HG03196 (cell line): Measurements from ENCODE around the gene TCP11.
"Not testable (repeated sequence)": the region's sequence is repeated elsewhere in the genome, so short reads cannot be mapped to it uniquely, and the experiment has no call there.

Source experiments
- ATAC-seq: cut with Tn5 transposase; IDR thresholded peaks from one replicate; pipeline ENCODE4 v1.9.1; 2021; ENCODE audit not compliant: unreplicated experiment

TCP11 gene

DNA sequence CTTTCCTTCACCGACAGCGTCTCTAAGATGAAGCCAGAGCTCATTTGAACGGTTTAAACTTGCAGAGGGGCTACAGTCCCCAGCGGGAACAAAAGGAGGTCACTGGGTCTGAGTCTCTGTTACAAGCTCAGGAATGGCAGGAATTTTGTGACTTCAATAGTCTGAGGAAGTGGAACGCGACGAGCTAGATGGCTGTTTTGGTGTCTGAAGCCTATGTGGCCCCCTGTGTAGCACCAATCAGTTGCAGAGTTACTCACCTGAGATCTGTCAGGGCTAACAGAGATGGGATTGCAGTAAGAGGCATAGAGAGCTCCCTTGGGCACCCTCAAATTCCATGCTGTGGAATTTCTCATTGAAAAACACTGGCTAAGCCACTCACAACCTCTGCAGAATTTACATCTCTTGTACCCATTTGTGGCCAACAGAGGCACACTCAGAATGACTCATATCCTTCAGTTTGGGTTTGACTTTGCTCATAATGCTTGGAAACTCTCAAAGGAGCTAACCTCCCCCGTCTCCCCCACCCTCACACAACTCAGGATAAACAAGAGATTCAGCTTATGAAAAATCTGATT lies 7.1 kb upstream of the TCP11 start:
- no peak for ATAC-seq

DNA sequence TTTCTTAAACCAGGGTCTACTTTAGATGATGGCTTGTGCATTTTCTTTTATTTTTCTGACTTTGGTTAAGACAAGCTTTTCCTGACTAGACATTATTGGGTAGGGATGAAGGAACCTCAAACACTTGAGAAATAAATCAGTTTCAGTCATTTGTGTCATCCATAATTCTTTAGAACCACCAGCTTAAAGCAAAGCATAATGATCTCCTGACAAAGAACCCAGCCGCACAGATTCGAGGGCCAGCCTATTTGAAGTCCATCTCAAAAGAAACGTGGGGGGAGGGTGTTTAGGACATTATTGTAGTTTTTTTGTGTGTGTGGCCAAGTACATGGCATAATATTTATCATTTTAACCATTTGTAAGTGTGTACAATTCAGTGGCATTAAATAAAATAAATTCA lies 6.3 kb upstream of the TCP11 start:
- no peak for ATAC-seq

DNA sequence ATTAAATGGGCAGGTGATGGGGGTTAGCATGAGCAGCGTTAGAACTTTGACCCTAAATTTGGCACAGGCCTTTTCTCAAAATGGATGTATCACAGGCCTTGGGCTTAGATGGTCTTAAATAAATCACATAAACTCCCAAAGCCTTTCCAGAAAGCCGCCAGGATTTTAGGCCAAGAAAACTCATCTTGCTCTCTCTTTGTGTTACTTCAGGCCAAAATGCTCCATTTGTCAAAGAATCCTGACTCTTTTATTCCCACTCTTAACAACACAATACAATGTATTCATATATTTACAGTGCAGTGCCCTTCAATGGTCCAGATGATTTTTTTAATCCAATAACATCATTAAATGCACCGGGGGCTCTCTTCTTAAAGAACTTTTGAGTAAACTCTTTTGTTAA lies 5.9 kb upstream of the TCP11 start:
- no peak for ATAC-seq

DNA sequence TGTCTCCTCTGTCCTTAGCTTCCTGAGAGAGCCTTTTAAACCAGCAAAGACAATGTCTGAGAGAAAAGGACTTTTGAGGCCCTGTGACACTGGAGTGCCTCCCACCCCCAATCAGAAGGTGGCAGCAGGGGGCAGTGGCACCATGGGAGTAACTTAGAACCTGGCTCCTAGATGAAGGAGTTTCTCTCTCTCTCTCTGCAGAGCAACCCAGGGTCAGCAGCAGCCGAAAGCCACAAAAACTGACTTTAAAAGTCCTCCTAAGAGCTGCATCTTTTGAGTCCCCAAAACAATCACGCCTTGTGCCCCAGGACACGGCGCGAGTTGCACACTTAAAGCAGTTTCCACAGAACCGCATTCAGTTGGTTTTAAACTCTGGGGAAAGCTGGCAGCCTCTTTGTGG lies 5.3 kb upstream of the TCP11 start:
- no peak for ATAC-seq

DNA sequence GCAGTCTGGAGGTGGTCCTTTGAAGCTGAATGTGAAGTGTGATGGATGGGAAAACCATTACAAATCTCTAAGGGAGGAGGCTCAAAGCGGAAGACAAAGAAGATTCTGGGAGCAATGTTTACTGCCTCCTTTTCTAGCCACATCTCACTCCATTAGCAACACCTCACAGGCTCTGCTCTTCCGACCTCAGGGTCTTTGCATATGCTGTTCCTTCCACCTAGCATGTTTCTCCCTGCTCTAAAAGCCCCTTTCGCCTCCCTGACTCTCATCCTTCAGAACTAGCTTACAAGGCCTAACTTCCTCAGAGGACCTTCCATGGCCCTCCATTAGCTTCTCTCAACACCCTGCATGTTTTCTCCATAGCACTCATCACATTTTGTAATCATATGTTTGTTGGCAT lies 4.6 kb upstream of the TCP11 start:
- no peak for ATAC-seq

DNA sequence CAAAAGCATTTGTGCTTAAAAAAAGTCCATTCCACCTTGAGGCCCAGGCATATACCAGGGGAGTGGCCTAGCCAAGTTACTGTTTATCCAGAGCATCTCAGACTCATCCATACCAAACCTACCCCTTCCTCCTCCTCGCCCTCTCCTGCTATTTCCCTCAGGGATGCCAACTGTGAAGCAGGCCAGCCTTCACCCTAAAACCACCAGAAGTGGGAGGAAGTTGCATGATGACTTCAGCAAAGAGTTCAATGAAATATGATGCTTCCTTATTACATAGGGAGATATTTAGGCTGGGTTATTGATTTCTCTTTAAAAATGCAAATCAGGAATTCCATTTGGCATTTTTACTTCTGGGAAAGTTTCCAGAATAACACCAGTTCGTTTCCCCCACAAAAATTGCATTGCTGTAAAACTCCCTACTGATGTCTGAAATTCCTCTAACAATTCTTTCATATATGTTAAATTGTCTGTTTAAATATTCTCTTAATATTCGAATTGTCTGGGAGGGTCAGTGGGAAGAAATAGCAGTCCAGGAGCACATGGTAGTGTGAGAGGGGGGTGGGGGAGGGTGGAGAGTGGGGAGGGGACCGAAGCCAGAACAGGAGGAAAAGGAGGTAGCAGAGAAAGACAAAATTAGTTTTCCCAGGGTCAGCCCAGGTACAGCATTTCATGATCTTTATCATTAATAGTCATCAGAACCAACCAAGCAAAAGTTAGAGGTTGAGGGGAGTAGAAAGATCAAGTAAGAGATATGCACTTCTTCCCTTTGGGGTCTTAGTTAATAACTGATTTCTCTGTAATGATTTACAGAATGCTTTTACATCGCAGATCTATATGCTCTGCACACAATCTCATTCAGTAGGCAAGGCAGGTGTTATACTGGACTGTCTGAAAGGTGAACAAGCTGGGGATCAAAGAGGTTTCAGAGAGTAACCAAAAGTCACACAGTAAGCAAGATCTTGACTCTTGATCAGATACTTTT lies 1.7 kb upstream of the TCP11 start:
- ATAC-seq = no peak

DNA sequence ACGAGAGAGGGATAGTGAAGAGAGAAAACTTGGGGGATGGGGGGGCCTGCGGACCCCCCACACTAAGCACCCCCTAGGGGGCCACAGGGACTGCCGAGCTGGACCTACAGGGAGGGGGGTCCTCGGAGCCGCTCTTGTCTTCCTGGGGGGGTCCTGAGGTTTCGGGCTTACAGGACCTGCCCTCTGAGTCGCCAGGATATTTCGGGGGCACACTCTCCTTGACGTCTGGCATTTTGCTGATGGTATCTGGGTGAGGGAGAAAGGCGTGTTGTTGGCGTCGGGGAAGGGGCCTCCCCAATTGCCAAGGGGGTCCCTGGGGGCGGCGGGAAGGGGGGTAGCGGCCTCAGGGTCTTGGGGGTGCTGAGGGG lies 516 bp downstream of the TCP11 start:
- no peak for ATAC-seq

DNA sequence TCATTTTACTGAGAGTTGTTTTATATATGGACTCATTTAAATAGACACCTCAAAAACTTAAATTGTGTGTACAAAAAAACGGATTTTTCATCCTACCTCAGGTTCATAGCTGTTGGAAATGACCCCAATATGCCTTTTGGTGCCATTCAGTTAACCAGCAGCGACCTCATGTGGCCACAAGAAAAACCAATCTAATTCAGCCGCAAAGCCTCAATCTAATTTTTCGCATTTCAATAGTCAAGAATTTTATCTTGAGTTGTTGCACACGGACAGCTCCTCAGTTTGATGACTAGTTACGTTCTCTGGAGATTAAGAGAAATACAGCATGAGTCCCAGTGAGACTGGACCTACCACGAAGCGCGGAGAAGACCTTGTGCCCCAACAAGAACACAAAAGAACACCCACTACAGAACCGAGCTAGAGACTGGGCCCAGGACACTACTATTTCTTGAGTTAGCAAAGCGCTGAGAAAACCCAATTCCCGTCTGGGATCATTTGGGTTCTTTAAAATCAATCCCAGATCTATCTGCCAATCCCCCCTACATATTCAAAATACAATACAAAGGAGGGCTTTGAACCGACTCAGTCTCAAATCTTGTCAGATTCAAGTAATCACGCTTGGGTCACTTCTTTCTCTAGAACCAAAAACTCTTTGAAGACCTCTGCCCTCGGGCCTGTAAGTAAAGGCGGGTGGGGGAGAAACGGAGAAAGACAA lies 1.1 kb downstream of the TCP11 start:
- ATAC-seq = no peak

DNA sequence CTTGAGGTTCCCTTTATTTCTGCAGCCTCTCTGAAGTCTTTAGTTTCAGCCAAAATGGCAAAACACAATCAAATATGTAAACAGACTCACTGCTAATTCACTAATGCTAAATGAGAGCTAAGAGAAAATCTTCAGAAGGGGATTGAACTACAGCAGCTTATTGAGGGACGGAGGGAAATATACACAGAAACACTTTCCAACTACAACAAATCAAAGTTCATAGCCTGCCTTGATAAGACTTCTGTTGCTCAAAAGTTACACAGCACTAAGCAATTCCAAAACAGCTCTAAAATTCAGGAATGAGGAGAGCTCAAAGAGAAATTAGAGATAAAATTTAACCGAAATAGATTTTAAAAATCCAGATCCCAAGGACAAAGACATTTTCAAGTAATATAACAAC lies 1.7 kb downstream of the TCP11 start:
- no peak for ATAC-seq

DNA sequence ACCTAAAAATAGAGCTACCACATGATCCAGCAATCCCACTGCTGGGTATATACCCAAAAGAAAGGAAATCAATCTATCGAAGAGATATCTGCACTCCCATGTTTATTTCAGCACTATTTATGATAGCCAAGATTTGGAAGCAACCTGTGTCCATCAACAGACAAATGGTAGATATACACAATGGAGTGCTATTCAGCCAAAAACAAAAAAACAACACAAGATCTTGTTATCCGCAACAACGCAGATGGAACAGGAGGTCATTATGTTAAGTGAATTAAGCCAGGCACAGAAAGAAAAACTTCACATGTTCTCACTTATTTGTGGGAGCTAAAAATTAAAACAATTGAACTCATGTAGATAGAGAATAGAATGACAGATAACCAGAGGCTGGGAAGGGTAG lies 2.9 kb downstream of the TCP11 start:
- not testable (repeated sequence) for ATAC-seq

DNA sequence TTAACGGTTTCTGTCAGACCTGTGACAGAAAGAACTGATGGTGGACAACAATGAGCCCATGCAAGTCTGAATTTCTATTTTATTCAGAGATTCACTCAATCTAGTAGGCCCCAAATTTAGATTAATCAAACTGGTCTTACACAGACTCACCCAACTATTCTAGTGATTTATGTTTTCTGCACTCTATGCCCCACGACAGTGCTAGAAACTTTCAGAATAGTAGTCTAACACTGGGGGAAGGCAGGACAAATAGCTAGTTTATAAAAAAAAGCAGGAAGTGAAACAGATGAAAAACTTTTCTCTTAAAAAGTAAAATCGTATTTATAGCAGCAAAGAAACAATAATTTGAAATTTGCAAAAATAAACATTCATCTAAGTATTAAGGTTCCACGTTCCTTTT lies 5.0 kb downstream of the TCP11 start:
- ATAC-seq = no peak

DNA sequence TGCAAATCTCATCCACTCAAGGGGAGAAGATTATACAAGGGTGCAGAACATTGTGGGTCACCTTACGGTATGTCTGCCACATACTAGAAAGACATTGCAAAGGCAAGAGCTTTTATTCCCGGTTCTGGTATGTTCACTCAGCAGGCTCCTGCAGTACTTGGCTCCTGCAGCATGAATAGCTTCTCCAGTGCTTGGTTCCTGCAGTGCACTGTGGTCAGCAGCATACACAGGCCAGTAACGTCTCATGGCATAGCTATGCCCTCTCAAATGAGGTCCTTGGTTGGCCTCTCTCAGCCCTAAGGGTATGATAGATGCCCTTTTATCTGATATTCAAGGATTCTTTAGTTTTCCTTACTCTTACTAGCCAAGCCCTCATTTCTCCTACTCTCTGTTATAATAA lies 12.6 kb downstream of the TCP11 start:
- no peak for ATAC-seq

DNA sequence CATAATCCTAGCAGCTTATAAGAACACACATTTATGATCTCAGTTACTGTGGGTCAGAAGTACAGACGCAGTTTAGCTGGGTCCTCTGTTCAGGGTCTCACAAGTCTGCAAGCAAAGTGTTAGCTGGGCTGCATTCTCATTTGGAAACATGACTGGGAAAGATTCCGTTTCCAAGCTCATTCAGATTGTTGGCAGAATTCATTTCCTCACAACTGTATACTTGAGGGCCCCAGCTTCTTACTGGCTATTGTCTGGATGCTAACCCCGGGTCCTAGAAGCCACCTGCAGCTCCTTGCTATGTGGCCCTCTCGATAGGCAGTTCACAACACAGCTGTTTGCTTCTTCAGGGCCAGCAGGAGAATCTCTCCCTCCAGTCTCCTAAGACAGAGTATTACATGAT lies 13.1 kb downstream of the TCP11 start:
- no peak for ATAC-seq

DNA sequence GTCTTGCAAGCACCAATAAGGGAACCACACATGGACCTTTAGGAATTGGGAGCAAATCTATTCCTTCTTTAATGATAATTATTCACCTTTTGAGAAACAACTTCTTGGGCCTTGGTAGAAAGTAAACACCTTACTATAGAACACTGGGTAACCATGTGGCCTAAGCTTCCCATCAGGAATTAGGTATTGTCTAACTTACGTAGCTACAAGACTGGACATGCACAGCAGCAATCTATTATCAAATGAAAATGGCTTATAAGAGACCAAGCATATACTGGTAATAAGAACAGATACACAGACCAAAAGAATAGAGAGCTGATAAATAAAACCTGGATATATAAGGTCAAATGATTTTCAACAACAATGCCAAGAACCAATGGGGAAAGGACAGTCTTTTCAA lies 16.8 kb downstream of the TCP11 start:
- no peak for ATAC-seq

DNA sequence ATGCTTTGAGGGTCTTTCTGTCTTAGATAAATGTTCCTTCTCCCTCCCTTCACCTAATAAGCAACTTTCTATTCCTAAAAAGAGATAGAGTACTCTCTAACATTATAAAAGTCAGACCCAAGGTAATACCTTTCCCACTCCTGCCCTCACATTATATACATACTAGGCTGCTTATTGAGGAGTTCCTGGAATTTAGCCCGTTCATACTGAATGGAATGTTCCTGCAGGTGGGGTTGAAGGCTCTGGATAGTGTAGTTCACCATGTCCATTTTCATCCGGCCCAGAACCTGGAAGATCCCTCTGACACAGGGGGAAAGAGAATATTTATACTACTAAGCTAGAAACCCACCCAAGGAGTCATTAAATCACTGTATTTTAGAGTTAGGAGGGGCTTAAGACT lies 20.4 kb downstream of the TCP11 start:
- no peak for ATAC-seq

DNA sequence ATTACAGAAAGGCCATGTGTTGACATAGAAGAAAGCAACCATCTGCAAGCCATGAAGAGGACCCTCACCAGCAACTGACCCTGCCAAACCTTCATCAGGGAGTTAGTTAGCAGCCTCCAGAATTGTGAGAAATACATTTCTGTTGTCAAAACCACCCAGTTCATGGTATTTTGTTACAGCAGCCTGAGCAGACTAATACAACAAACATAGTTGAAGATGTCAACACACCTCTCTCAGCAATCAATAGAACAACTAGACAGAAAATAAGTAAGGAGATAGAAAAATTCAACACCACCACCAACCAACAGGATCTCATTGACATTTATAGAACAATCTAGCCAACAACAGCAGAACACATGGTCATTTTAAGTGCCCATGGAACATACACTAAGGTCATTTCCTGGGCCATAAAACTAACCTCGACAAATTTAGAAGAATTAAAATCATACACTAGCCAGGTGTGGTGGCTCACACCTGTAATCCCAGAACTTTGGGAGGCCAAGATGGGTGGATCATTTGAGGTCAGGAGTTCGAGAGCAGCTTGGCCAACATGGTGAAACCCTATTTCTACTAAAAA lies 32.7 kb downstream of the TCP11 start:
- ATAC-seq = no peak

DNA sequence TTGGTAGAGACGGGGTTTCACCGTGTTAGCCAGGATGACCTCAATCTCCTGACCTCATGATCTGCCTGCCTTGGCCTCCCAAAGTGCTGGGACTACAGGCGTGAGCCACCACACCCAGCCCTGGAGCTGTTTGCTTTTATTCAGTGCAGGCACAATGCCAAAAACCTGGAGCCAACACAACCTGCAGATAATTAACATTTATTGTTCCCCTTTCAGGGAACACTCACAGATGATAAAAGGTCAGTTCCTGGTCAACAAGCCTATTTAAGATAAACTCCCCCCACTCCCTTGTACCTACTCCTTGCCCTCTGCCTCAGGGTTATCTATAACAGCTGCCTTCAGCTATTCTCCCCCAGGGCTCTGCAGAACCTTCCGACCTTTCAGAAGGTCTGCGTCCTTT lies 33.4 kb downstream of the TCP11 start:
- ATAC-seq = not testable (repeated sequence)

DNA sequence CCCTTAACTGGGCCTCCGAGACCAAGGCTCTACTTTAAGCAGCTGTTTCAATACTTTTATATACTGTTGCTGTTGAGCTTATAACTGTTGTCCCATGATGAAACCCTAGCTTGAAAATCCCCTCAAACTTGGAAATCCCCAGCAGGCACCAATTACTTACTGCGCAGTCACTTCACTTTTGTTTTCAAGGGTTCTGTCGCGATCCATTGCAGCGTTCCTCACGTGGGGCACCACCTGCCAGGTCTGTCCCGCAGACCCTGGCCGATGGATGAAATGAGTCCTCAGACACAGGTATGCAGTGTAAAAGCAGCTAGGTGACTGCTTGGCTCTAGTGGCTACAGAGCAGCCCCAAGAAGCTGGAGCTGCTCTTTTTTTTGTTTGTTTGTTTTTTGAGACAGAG lies 33.9 kb downstream of the TCP11 start:
- not testable (repeated sequence) for ATAC-seq

DNA sequence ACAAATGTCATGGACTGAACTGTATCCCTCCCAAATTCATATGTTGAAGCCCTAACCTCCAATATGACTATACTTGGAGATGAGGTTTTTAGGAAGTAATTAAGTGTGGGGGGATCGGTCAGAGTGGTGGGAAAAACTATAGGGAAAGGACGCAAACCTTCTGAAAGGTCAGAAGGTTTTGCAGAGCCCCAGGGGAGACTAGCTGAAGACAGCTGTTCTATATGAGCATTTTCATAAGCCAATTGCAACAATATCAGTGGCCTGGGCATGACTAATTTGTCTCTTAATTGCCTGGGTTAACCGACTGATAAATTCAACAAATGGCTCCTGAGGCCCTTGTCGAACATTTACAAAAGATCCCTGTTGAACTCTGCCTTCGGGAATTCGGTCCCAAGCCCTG lies 35.1 kb downstream of the TCP11 start:
- ATAC-seq = not testable (repeated sequence)

DNA sequence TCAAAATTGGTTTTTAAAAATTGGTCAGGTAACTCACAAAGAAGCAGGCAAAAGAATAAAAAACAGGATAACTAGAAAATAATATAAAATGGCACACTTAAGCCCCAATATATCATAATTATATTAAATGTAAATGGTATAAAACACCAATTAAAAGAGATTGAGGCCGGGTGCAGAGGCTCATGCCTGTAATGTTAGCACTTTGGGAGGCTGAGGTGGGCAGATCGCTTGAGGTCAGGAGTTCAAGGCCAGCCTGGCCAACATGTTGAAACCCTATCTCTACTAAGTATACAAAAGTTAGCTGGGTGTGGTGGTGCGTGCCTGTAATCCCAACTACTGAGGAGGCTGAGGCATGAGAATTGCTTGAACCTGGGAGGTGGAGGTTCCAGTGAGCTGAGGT lies 36.1 kb downstream of the TCP11 start:
- no peak for ATAC-seq

DNA sequence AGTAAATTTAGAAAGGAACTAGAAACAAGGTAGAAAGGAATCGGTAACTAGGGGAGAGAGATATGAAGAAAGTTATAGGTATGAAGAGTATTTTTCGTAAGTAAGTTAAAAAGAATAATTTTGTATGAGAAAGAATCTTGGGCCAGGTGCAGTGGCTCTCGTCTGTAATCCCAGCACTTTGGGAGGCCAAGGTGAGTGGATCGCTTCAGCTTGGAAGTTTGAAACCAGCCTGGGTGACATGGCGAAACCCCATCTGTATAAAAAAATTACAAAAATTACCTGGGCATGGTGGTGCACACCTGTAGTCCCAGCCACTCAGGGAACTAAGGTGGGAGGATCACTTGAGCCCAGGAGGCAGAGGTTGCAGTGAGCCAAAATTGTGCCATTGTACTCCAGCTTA lies 42.0 kb downstream of the TCP11 start:
- ATAC-seq = no peak
